ENCODE results near the gene LAD1. TPM values are rescaled to one million over a fixed set of nuclear protein-coding genes. Genes with fewer than 3 reads are reported as not detected.

LAD1 gene
- total and polyA plus RNA-seq, 2 of the 4 experiments (the other 2 are of a cell fraction), result under 0.01 to 0.07 TPM

DNA sequence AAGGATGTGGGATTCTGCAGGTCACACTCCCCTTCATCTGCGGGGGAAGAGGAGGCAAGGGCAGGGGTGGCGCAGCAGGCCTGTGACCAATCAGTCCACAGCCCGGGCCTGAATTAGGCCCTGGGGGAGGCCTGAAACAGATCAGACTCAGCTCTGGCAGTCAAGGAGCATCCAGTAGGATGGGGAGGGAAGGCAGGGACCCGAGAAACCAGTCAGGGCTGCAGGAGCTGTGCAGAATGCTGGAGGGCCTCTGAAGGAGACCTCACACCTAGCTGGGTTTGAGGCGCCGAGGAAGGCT is 34.4 kb downstream of the LAD1 start:
- H3K27me3 ChIP-seq (ENCODE audit: control insufficient read depth, insufficient read depth, low read length), result peaks cover 72% of the 10 kb centered on the region
- H3K4me2 ChIP-seq (ENCODE audit: low read depth, low read length), result no peak overlapping the region
- H2AK5ac ChIP-seq (ENCODE audit: low read depth, low read length), result no peak overlapping the region
- no peak overlapping the region for H3K23ac ChIP-seq (ENCODE audit: low read depth, low read length)
- no peaks in the 10 kb centered on the region for H4K20me1 ChIP-seq (ENCODE audit: insufficient read depth, low read length)
- no peak overlapping the region for H2BK20ac ChIP-seq (ENCODE audit: low read depth, low read length)
- WGBS, 2 experiments (ENCODE audit: extremely low coverage in 2 of 2, insufficient read length in 1 of 2), result no CpG with 5 or more reads among the region's 6 CpGs
- dilution Hi-C loops (cut with HindIII; ENCODE audit: low sequenced_read_pairs, unreplicated experiment) (no loop called here), intact Hi-C loops (cut with micrococcal nuclease) (no loop called here), in situ Hi-C loops (cut with MboI; ENCODE audit: low sequenced_read_pairs) (no loop called here)
- no peaks in the 10 kb centered on the region for H3K36me3 ChIP-seq (ENCODE audit: control insufficient read depth, insufficient read depth, low read length)
- no peaks in the 10 kb centered on the region for H3K9me3 ChIP-seq (ENCODE audit: control insufficient read depth, insufficient read depth, low read length)
- H4K5ac ChIP-seq (ENCODE audit: low read depth, low read length), result no peak overlapping the region
- DNase-seq, result no peak
- no peak overlapping the region for H2BK5ac ChIP-seq (ENCODE audit: low read depth, low read length, poor library complexity, severe bottlenecking)
- H3K56ac ChIP-seq (ENCODE audit: extremely low read depth, insufficient read depth, low read length), result no peak overlapping the region
- no peak overlapping the region for H3K18ac ChIP-seq (ENCODE audit: low read depth, low read length)
- H3K4me3 ChIP-seq (ENCODE audit: insufficient read depth, low read depth, low read length), result no peak overlapping the region
- H2BK15ac ChIP-seq (ENCODE audit: low read depth, low read length), result no peak overlapping the region
- TF ChIP-seq FOS (IDR thresholded peaks at IDR 0.05; ENCODE audit: low read depth, low read length), result no peak
- TF ChIP-seq, protein P1, sequence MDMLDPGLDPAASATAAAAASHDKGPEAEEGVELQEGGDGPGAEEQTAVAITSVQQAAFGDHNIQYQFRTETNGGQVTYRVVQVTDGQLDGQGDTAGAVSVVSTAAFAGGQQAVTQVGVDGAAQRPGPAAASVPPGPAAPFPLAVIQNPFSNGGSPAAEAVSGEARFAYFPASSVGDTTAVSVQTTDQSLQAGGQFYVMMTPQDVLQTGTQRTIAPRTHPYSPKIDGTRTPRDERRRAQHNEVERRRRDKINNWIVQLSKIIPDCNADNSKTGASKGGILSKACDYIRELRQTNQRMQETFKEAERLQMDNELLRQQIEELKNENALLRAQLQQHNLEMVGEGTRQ (IDR thresholded peaks at IDR 0.05; ENCODE audit: low read depth, low read length), result no peak
- TF ChIP-seq RCOR1 (IDR thresholded peaks at IDR 0.05; ENCODE audit: insufficient replicate concordance, low read length), result no peak
- TF ChIP-seq CTCF (conservative IDR thresholded peaks at IDR 0.05; ENCODE audit: low read depth, low read length), result no peak
- TF ChIP-seq BHLHE40 (IDR thresholded peaks at IDR 0.05; ENCODE audit: low read depth, low read length), result no peak
- no peak for TF ChIP-seq MXI1 (IDR thresholded peaks at IDR 0.05; ENCODE audit: borderline replicate concordance, low read depth, low read length)
- TF ChIP-seq RAD21 (IDR thresholded peaks at IDR 0.05; ENCODE audit: low read length), result no peak
- TF ChIP-seq SMC3 (IDR thresholded peaks at IDR 0.05; ENCODE audit: low read depth, low read length), result no peak
- no peak for TF ChIP-seq MAZ (IDR thresholded peaks at IDR 0.05; ENCODE audit: borderline replicate concordance, low read depth, low read length)
- no peak for TF ChIP-seq CHD1 (IDR thresholded peaks at IDR 0.05; ENCODE audit: low read depth, low read length)
- no peak for TF ChIP-seq MAFK (IDR thresholded peaks at IDR 0.05; ENCODE audit: low read depth, low read length)
- TF ChIP-seq POLR2A (IDR thresholded peaks at IDR 0.05; ENCODE audit: low read depth, low read length), result no peak
- TF ChIP-seq ELK1 (IDR thresholded peaks at IDR 0.05; ENCODE audit: borderline replicate concordance, low read depth, low read length), result no peak
- no peak for TF ChIP-seq RFX5 (IDR thresholded peaks at IDR 0.05; ENCODE audit: low read depth, low read length)
- no peak overlapping the region for H3K27ac ChIP-seq (ENCODE audit: insufficient read depth, low read length)
- no peak overlapping the region for H4K8ac ChIP-seq (ENCODE audit: low read depth in 2 of 2, low read length in 2 of 2)
- ChIA-PET CTCF (interaction anchor here (0.6 kb wide), 1 partner anchor 11 kb away, joined by 3 read pairs; no protein-coding TSS in a partner anchor), POLR2A (ENCODE audit: unreplicated experiment) (no interaction called here)
- no peak overlapping the region for H2AFZ ChIP-seq (replicated peaks; ENCODE audit: low read length, poor library complexity)
- no peak overlapping the region for H3K14ac ChIP-seq (replicated peaks; ENCODE audit: low read depth, low read length)
- H4K91ac ChIP-seq (ENCODE audit: insufficient read depth, low read depth, low read length), result no peak overlapping the region
- no peak overlapping the region for H3K4ac ChIP-seq (ENCODE audit: low read depth, low read length)
- H2BK120ac ChIP-seq (ENCODE audit: low read depth, low read length), result no peak overlapping the region
- H3K9me1 ChIP-seq (ENCODE audit: insufficient read depth, low read length), result no peaks in the 10 kb centered on the region
- ATAC-seq (ENCODE audit: low read depth), result no peak
- H3K79me1 ChIP-seq (ENCODE audit: low read depth in 1 of 2, low read length in 2 of 2), result no peaks in the 10 kb centered on the region
- H2AK9ac ChIP-seq (replicated peaks; ENCODE audit: low read depth, low read length, poor library complexity), result no peak overlapping the region
- BruUV-seq (replicated peaks), result no TSS peak
- no peaks in the 10 kb centered on the region for H3K4me1 ChIP-seq (ENCODE audit: control insufficient read depth, insufficient read depth, low read length)
- H3K9ac ChIP-seq (ENCODE audit: low read depth, low read length), result no peak overlapping the region
